Left ventricle myocardium inferior (tissue), 1 donor: ENCODE results near the gene PRG3. TPM values are rescaled to one million over a fixed set of nuclear protein-coding genes. Genes with fewer than 3 reads are reported as not detected.

Experiments
- DNase-seq: peaks from one replicate; pipeline ENCODE4 v3.0.0-alpha.2; 2020
- H3K27ac ChIP-seq: fragments of 200-600 bp; replicated peaks from 2 replicates; pipeline ENCODE4 v1.8.0; 2021
- H3K27me3 ChIP-seq: fragments of 200-600 bp; 2 replicates; pipeline ENCODE4 v1.8.0; 2021; ENCODE audit warnings: low read depth
- H3K36me3 ChIP-seq: fragments of 200-600 bp; 2 replicates; pipeline ENCODE4 v1.8.0; 2021
- H3K4me1 ChIP-seq: fragments of 200-600 bp; 2 replicates; pipeline ENCODE4 v1.8.0; 2021
- H3K4me3 ChIP-seq: fragments of 200-600 bp; 2 replicates; pipeline ENCODE4 v1.8.0; 2021; ENCODE audit warnings: mild to moderate bottlenecking, moderate library complexity
- H3K9me3 ChIP-seq: fragments of 200-600 bp; replicated peaks from 2 replicates; pipeline ENCODE4 v1.8.0; 2021
- intact Hi-C: fragments of 100-400 bp; cut with micrococcal nuclease; formaldehyde crosslinking; loops from one replicate; pipeline ENCODE4 v1.11.0; 2022
- total RNA-seq: library from RNA; stranded (reverse); fragmentation: NEBNext Ultra II Directional; extraction: Animal tissue kit (Norgen Biotek cat#: 25700); gene quantifications from one replicate; pipeline ENCODE4 v1.2.1, GENCODE V29; 2021
- TF ChIP-seq, protein P1 (sequence below): fragments of 200-600 bp; IDR thresholded peaks from 2 replicates; pipeline ENCODE4 v1.8.0; 2021; ENCODE audit warnings: antibody characterized with exemption, mild to moderate bottlenecking, borderline replicate concordance
- donor health status: DM: no; HTN: yes; CAD: no; lungs with severe emphysema.

Gene PRG3
- total RNA-seq, 1 donor from 2014 or later = not detected

DNA sequence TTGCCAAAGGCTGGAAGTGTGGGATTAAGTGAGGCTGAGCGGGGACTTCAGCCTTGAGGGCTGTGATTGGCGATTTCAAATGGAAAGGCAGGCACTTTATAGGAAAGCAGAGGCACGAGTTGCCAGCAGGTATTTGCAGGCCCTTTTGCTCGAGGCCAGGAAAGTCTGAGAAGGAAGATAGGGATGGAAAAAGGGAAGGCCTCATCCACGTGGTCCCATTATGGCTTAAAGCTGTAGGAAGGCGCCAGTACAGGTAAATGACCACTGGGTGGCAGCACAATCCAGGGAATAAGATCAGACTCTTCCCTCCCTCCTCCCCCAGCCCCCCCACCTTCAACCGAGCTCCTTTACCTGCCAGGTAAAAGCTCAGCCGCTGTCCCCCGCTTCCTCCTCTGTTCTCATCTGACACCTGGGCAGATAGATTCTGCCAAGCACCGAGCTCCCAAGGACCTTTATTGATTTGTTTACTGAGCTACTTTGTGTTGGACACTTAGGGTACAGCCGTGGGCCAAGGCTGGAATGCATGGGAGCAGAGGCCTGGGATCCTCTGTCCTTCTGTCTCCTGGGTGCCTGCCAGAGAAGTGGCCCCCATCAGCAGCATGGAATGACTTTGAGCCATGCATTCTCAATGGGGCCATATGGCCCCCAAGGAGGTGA, 35.3 kb downstream of the PRG3 start:
- H3K4me3 ChIP-seq = no peak overlapping the region
- H3K4me1 ChIP-seq = peaks cover 17% of the 10 kb centered on the region
- H3K27me3 ChIP-seq = peaks cover 7% of the 10 kb centered on the region
- no peaks in the 10 kb centered on the region for H3K9me3 ChIP-seq
- TF ChIP-seq, protein P1, sequence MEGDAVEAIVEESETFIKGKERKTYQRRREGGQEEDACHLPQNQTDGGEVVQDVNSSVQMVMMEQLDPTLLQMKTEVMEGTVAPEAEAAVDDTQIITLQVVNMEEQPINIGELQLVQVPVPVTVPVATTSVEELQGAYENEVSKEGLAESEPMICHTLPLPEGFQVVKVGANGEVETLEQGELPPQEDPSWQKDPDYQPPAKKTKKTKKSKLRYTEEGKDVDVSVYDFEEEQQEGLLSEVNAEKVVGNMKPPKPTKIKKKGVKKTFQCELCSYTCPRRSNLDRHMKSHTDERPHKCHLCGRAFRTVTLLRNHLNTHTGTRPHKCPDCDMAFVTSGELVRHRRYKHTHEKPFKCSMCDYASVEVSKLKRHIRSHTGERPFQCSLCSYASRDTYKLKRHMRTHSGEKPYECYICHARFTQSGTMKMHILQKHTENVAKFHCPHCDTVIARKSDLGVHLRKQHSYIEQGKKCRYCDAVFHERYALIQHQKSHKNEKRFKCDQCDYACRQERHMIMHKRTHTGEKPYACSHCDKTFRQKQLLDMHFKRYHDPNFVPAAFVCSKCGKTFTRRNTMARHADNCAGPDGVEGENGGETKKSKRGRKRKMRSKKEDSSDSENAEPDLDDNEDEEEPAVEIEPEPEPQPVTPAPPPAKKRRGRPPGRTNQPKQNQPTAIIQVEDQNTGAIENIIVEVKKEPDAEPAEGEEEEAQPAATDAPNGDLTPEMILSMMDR = peak; percentile 91
- no peaks in the 10 kb centered on the region for H3K36me3 ChIP-seq
- intact Hi-C loops = no loop called here
- peak; percentile 58 for DNase-seq
- no peak overlapping the region for H3K27ac ChIP-seq

DNA sequence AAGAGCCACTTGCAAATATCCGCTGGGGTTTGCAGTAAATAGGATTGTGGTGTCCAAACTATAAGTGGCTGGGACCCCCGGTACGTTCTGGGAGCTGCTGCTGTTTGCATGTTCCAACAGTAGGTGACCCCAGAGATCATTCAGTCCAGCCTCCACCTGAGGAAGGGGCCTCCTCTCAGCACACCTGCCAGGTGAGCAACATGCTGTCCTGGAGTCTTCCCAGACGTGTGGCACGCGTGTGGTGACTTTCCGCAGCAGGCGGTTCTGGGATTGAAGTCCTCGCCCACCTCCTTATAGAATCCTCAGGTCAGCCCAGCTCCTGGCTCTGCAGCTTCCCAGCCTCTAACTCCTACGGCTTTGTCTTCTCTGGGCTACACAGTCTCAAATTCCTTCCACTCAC, 36.1 kb downstream of the PRG3 start:
- no peaks in the 10 kb centered on the region for H3K36me3 ChIP-seq
- no peak for DNase-seq
- peaks cover 11% of the 10 kb centered on the region for H3K4me1 ChIP-seq
- TF ChIP-seq, protein P1 = no peak
- no peaks in the 10 kb centered on the region for H3K9me3 ChIP-seq
- H3K27ac ChIP-seq = no peak overlapping the region
- intact Hi-C loops = no loop called here
- H3K4me3 ChIP-seq = no peak overlapping the region
- H3K27me3 ChIP-seq = peaks cover 7% of the 10 kb centered on the region

DNA sequence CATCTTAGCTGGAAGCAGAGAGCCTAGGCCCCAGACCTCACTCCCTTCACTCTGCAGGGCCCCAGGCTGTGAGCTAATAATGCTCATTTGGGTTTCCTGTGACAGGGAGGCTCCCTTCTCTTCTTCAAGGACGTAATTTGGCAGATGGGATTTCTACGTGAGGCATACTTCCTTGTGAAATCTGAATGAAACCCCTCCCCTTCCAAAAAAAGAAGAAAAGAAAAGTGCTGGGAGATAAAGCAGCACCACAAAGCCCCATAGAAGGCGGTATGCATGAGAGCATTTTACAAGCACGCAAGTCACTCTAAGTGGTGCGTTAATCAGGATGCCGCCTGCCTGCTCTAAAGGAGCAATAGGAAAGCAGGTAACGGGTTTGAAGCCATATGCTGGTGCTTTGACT, 37.1 kb downstream of the PRG3 start:
- H3K27me3 ChIP-seq = peaks cover 9% of the 10 kb centered on the region
- H3K36me3 ChIP-seq = no peaks in the 10 kb centered on the region
- H3K27ac ChIP-seq = no peak overlapping the region
- TF ChIP-seq, protein P1 = no peak
- H3K9me3 ChIP-seq = no peaks in the 10 kb centered on the region
- intact Hi-C loops = no loop called here
- DNase-seq = no peak
- peaks cover 5% of the 10 kb centered on the region for H3K4me1 ChIP-seq
- no peak overlapping the region for H3K4me3 ChIP-seq

DNA sequence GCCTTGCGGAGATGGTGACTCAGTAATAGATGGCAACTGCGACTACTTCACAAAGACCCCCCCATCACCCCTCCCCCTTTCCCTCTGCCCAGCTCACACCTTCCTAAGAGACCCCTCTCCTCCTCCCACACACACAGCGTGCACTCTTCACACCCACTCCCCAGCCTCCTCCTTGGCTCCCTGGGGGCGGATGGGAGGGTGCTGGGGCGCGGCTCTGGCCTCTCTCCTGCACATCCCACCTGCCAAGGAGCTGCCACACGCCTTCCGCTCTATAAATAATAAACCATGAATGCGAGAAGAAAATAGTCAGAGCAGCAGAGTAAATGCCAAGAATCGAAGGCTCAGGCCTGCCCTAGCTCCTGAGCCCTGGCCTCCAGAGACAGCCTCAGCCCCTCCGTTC, 38.2 kb downstream of the PRG3 start:
- no peak overlapping the region for H3K27ac ChIP-seq
- peaks cover 5% of the 10 kb centered on the region for H3K4me1 ChIP-seq
- no peak overlapping the region for H3K4me3 ChIP-seq
- intact Hi-C loops = no loop called here
- peaks cover 20% of the 10 kb centered on the region for H3K27me3 ChIP-seq
- DNase-seq = no peak
- TF ChIP-seq, protein P1 = no peak
- no peaks in the 10 kb centered on the region for H3K9me3 ChIP-seq
- no peaks in the 10 kb centered on the region for H3K36me3 ChIP-seq

DNA sequence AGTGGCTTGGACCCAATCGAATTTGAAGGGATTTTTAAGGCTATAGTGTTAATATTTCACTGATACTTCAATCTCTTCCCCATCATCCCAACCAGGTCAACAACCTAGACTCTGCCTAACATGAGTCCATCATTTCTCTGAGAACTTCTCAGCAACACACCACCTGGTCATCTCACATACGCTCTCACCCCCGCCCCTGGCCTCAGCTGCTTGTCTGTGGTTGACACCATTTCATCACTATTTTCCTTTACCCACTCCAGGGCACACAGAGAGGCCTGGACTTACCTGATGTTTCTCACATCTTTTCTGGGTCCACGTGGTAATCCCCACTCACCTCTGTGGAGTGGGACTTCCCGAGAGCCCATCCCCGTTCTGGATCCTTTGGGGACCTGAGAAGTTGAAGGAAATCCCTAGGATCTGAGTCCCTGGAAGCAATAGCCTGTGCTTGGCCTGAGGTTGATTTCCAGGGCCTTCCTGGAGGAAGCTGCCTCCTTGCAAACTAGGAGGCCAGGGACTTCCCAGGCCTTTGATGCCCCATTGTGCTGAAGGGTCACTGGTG, 39.6 kb downstream of the PRG3 start:
- intact Hi-C loops = no loop called here
- Histone ChIP-seq H3K4me3 (no peak overlapping the region), H3K9me3 (no peaks in the 10 kb centered on the region), H3K27ac (no peak overlapping the region), H3K36me3 (no peaks in the 10 kb centered on the region), H3K4me1 (peaks cover 7% of the 10 kb centered on the region), H3K27me3 (peaks cover 20% of the 10 kb centered on the region)
- no peak for DNase-seq
- TF ChIP-seq, protein P1 = no peak
